Aorta (tissue), 5 donors: ENCODE results near the gene SLC25A17. TPM values are rescaled to one million over a fixed set of nuclear protein-coding genes. Genes with fewer than 3 reads are reported as not detected.

Source experiments
- ATAC-seq: fragments of 200-7000 bp; cut with Tn5 transposase; one replicate; pipeline ENCODE4 v1.9.1; 2022; ENCODE audit warnings: moderate library complexity; ENCODE audit not compliant: low FRiP score
- DNase-seq, 2 donors: peaks; one replicate each; pipeline ENCODE4 v3.0.0-alpha.2; 2020
- H3K27ac ChIP-seq, 2 donors: one replicate each; pipeline ENCODE4 v1.5.1; 2013; ENCODE audit warnings: low read length in 2 of 2, mild to moderate bottlenecking in 2 of 2, moderate library complexity in 2 of 2, control low read depth in 1 of 2, inconsistent platforms in 1 of 2, low read depth in 1 of 2
- H3K27me3 ChIP-seq, 2 donors: one replicate each; pipeline ENCODE4 v1.6.1; 2013; ENCODE audit warnings: control low read depth in 1 of 2, low read length in 1 of 2, mild to moderate bottlenecking in 1 of 2, moderate library complexity in 1 of 2; ENCODE audit not compliant: insufficient read depth in 2 of 2, control insufficient read depth in 1 of 2
- H3K36me3 ChIP-seq, 2 donors: one replicate each; pipeline ENCODE4 v1.6.1; 2013; ENCODE audit warnings: control low read depth in 1 of 2, low read length in 1 of 2, mild to moderate bottlenecking in 1 of 2; ENCODE audit not compliant: insufficient read depth in 2 of 2, control insufficient read depth in 1 of 2
- H3K4me1 ChIP-seq, 2 donors: one replicate each; pipeline ENCODE4 v1.6.1; 2013; ENCODE audit warnings: low read length in 2 of 2, control low read depth in 1 of 2, mild to moderate bottlenecking in 1 of 2, moderate library complexity in 1 of 2; ENCODE audit not compliant: insufficient read depth in 2 of 2, control insufficient read depth in 1 of 2
- H3K4me3 ChIP-seq, 2 donors: one replicate each; pipeline ENCODE4 v1.5.1; 2013; ENCODE audit warnings: low read length in 2 of 2, control low read depth in 1 of 2, mild to moderate bottlenecking in 1 of 2
- H3K9me3 ChIP-seq: one replicate; pipeline ENCODE4 v1.6.1; 2013; ENCODE audit warnings: mild to moderate bottlenecking, low read length; ENCODE audit not compliant: control insufficient read depth
- WGBS, 2 donors: extraction: QIAGEN DNeasy Blood & Tissue Kit; methylation state at CpG; one replicate each; pipeline ENCODE4 v1.1.7; 2013; 5-methylcytosine and 5-hydroxymethylcytosine counted together
- intact Hi-C, 2 donors: fragments of 100-400 bp; cut with DNase I; formaldehyde crosslinking; loops; one replicate each; pipeline versions ENCODE4 v1.14.2 to v1.15.0; 2022
- polyA plus RNA-seq, 2 donors: library from polyadenylated mRNA; stranded (reverse); fragments of 200-250 nt; gene quantifications; one replicate each; pipeline ENCODE4 v1.2.3, GENCODE V29; 2013
- total RNA-seq, 2 donors: library from RNA; stranded (reverse); fragmentation: NEBNext Ultra II Directional; extraction: Animal tissue kit (Norgen Biotek cat#: 25700); gene quantifications; one replicate each; pipeline ENCODE4 v1.2.1, GENCODE V29; 2021
- donor health status: healthy with polysubstance abuse.
- donor health status: Bipolar disorder and iron deficiency.
- donor health status: DM: no; HTN: no; CAD: no.
- donor health status: DM: no; HTN: no; CAD: no.
- donor health status: DM: yes; HTN: yes; CAD: no.

Gene SLC25A17
- total and polyA plus RNA-seq, 4 donors, result 6.0 to 15.2 (median 13.4) TPM

- no peak for ATAC-seq
- no peaks in the 10 kb centered on the region for H3K4me1 ChIP-seq
- no peak for DNase-seq
- 73% methylated on average over 4 of the region's 4 CpGs for WGBS, 2 donors
- no peak overlapping the region for H3K4me3 ChIP-seq
- H3K27ac ChIP-seq, result no peak overlapping the region
- no peaks in the 10 kb centered on the region for H3K27me3 ChIP-seq
- no peaks in the 10 kb centered on the region for H3K9me3 ChIP-seq
- intact Hi-C loops, result no loop called here
- no peaks in the 10 kb centered on the region for H3K36me3 ChIP-seq
Measured at GRCh38 chr22:40741116-40741515, 78.0 kb downstream of the SLC25A17 start.

- no peaks in the 10 kb centered on the region for H3K36me3 ChIP-seq
- intact Hi-C loops, result no loop called here
- DNase-seq (no peak), ATAC-seq (no peak)
- no peaks in the 10 kb centered on the region for H3K9me3 ChIP-seq
- no peaks in the 10 kb centered on the region for H3K27me3 ChIP-seq
- 78 to 88% methylated on average over 3 of the region's 3 CpGs for WGBS, 2 donors
- no peaks in the 10 kb centered on the region for H3K4me1 ChIP-seq
- H3K27ac ChIP-seq, result no peak overlapping the region
- no peak overlapping the region for H3K4me3 ChIP-seq
Measured at GRCh38 chr22:40739721-40740120, 79.4 kb downstream of the SLC25A17 start.

GRCh38 chr22:40733919-40734318 lies 85.2 kb downstream of the SLC25A17 start:
- Histone ChIP-seq H3K27ac (no peak overlapping the region), H3K4me1 (peaks cover 0 to 2% of the 10 kb centered on the region in 2 donors), H3K4me3 (no peak overlapping the region), H3K36me3 (no peaks in the 10 kb centered on the region), H3K9me3 (no peaks in the 10 kb centered on the region), H3K27me3 (no peaks in the 10 kb centered on the region)
- ATAC-seq, result no peak
- no peak for DNase-seq
- intact Hi-C loops, result no loop called here
- 94 to 96% methylated on average over 4 of the region's 4 CpGs for WGBS, 2 donors

GRCh38 chr22:40732999-40733292 lies 86.2 kb downstream of the SLC25A17 start:
- Histone ChIP-seq H3K27ac (no peak overlapping the region), H3K4me3 (no peak overlapping the region), H3K9me3 (no peaks in the 10 kb centered on the region), H3K36me3 (no peaks in the 10 kb centered on the region), H3K27me3 (no peaks in the 10 kb centered on the region), H3K4me1 (peaks cover 0 to 2% of the 10 kb centered on the region in 2 donors)
- intact Hi-C loops, result no loop called here
- no peak for DNase-seq
- WGBS, 2 donors, result 11 to 26% methylated on average over 2 of the region's 2 CpGs
- ATAC-seq, result no peak

GRCh38 chr22:40729284-40729683 lies 89.9 kb downstream of the SLC25A17 start:
- no peaks in the 10 kb centered on the region for H3K27me3 ChIP-seq

GRCh38 chr22:40728731-40729189 lies 90.4 kb downstream of the SLC25A17 start:
- no peak overlapping the region for H3K4me3 ChIP-seq
- intact Hi-C loops, result no loop called here
- H3K27me3 ChIP-seq, result no peaks in the 10 kb centered on the region
- H3K9me3 ChIP-seq, result no peaks in the 10 kb centered on the region
- no peak overlapping the region for H3K27ac ChIP-seq
- no peak for ATAC-seq
- H3K4me1 ChIP-seq, result peaks cover 0 to 2% of the 10 kb centered on the region in 2 donors
- no peak for DNase-seq
- 69 to 71% methylated on average over 13 of the region's 13 CpGs for WGBS, 2 donors
- H3K36me3 ChIP-seq, result no peaks in the 10 kb centered on the region

More at GRCh38 chr22:40729284-40729683, 89.9 kb downstream of the SLC25A17 start:
- H3K27ac ChIP-seq, result no peak overlapping the region
- H3K4me3 ChIP-seq, result no peak overlapping the region
- H3K36me3 ChIP-seq, result no peaks in the 10 kb centered on the region
- DNase-seq (no peak), ATAC-seq (no peak)
- intact Hi-C loops, result no loop called here
- WGBS, 2 donors, result 93 to 98% methylated on average over 6 of the region's 6 CpGs
- H3K4me1 ChIP-seq, result peaks cover 0 to 2% of the 10 kb centered on the region in 2 donors
- no peaks in the 10 kb centered on the region for H3K9me3 ChIP-seq

GRCh38 chr22:40727964-40728615 lies 91.1 kb downstream of the SLC25A17 start:
- no peak for ATAC-seq
- no peaks in the 10 kb centered on the region for H3K9me3 ChIP-seq
- WGBS, 2 donors, result 94% methylated on average over 14 of the region's 14 CpGs
- no peaks in the 10 kb centered on the region for H3K27me3 ChIP-seq
- DNase-seq, result no peak
- intact Hi-C loops, result no loop called here
- H3K27ac ChIP-seq, result no peak overlapping the region
- H3K4me3 ChIP-seq, result no peak overlapping the region
- peaks cover 0 to 2% of the 10 kb centered on the region in 2 donors for H3K4me1 ChIP-seq
- H3K36me3 ChIP-seq, result no peaks in the 10 kb centered on the region

- H3K4me3 ChIP-seq, result no peak overlapping the region
- H3K27ac ChIP-seq, result no peak overlapping the region
- intact Hi-C loops, result no loop called here
- no peaks in the 10 kb centered on the region for H3K9me3 ChIP-seq
- no peaks in the 10 kb centered on the region for H3K36me3 ChIP-seq
- DNase-seq (no peak), ATAC-seq (no peak)
- H3K27me3 ChIP-seq, result no peaks in the 10 kb centered on the region
- no peaks in the 10 kb centered on the region for H3K4me1 ChIP-seq
- 90% methylated on average over 11 of the region's 11 CpGs for whole genome bisulfite sequencing, 2 donors
Measured at GRCh38 chr22:40727070-40727963, 91.8 kb downstream of the SLC25A17 start.

GRCh38 chr22:40726514-40726913 lies 92.6 kb downstream of the SLC25A17 start:
- intact Hi-C loops, result no loop called here
- H3K4me1 ChIP-seq, result no peaks in the 10 kb centered on the region
- no peak for ATAC-seq
- no peak for DNase-seq
- H3K27me3 ChIP-seq, result no peaks in the 10 kb centered on the region
- H3K9me3 ChIP-seq, result no peaks in the 10 kb centered on the region
- H3K36me3 ChIP-seq, result no peaks in the 10 kb centered on the region
- no peak overlapping the region for H3K27ac ChIP-seq
- H3K4me3 ChIP-seq, result no peak overlapping the region
- 78 to 90% methylated on average over 3 to 4 of the region's 4 CpGs for WGBS, 2 donors
